Neural crest cell (in vitro differentiated cells): Measurements from ENCODE around the gene ITGB3BP. TPM values are rescaled to one million over a fixed set of nuclear protein-coding genes. Genes with fewer than 3 reads are reported as not detected.

ENCODE experiments used
- DNase-seq: peaks from one replicate; pipeline ENCODE4 v3.0.0; 2021; ENCODE audit warnings: low read depth, mixed read lengths, low spot score
- H3K27ac Mint-ChIP-seq: one replicate; pipeline ENCODE4 v1.8.0; 2021; ENCODE audit warnings: mild to moderate bottlenecking, mixed read lengths; ENCODE audit not compliant: unreplicated experiment
- H3K27me3 Mint-ChIP-seq: 2 replicates; pipeline ENCODE4 v1.8.0; 2021; ENCODE audit warnings: low read depth, mild to moderate bottlenecking, mixed read lengths
- H3K36me3 Mint-ChIP-seq: 2 replicates; pipeline ENCODE4 v1.8.0; 2021; ENCODE audit warnings: low read depth, mild to moderate bottlenecking, mixed read lengths
- H3K4me1 Mint-ChIP-seq: 2 replicates; pipeline ENCODE4 v1.8.0; 2021; ENCODE audit warnings: mixed read lengths
- H3K4me3 Mint-ChIP-seq: one replicate; pipeline ENCODE4 v1.8.0; 2021; ENCODE audit warnings: mild to moderate bottlenecking, mixed read lengths
- H3K9me3 Mint-ChIP-seq: 2 replicates; pipeline ENCODE4 v1.8.0; 2021; ENCODE audit warnings: mixed read lengths
- CTCF ChIP-seq: fragments of 200-600 bp; sonication (generic); conservative IDR thresholded peaks from 2 replicates; pipeline ENCODE4 v1.5.0; 2021; ENCODE audit warnings: antibody characterized with exemption, mild to moderate bottlenecking
- total RNA-seq: library from RNA; stranded (reverse); gene quantifications from 2 replicates; pipeline ENCODE4 v1.2.1, GENCODE V29; 2021

Gene ITGB3BP
- total RNA-seq, 1 donor from 2014 or later, result 55.8 TPM

DNA sequence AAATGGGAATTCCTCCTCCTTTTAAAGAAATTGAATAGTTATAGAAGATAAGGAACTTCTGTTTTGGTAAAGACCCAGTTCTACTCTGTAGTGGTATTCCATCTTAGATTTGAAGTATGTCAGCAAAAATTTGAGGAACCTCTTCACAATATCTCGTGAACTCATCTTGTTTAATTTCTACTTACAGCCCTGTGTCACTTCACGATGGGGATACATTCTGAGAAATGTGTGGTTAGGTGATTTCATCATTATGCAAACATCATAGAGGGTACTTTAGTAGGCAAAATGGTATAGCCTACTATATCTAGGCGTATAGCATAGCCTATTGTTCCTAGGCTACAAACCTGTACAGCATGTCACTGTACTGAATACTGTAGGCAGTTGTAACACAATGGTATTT lies 119.6 kb downstream of the ITGB3BP start:
- Mint-ChIP-seq H3K4me3 (no peak overlapping the region), H3K36me3 (peaks cover 11% of the 10 kb centered on the region), H3K4me1 (no peaks in the 10 kb centered on the region), H3K27me3 (no peaks in the 10 kb centered on the region), H3K27ac (no peak overlapping the region), H3K9me3 (peaks cover 2% of the 10 kb centered on the region)
- no peak for DNase-seq
- no peak for TF ChIP-seq CTCF

GRCh38 chr1:63401945-63402344 lies 121.1 kb downstream of the ITGB3BP start:
- no peak for TF ChIP-seq CTCF
- Mint-ChIP-seq H3K4me3 (no peak overlapping the region), H3K9me3 (peaks cover 2% of the 10 kb centered on the region), H3K36me3 (peaks cover 16% of the 10 kb centered on the region), H3K27me3 (no peaks in the 10 kb centered on the region), H3K27ac (no peak overlapping the region), H3K4me1 (no peaks in the 10 kb centered on the region)
- DNase-seq, result no peak

Other genes starting within 250 kb of the ITGB3BP start
- gene FOXD3, start 200.7 kb downstream of the ITGB3BP start, total RNA-seq, result 42.5 and 46.9 TPM in 2 replicates
- gene ALG6, start 155.6 kb downstream of the ITGB3BP start, total RNA-seq, result 26.0 and 26.9 TPM in 2 replicates
- gene EFCAB7, start 300 bp upstream of the ITGB3BP start, total RNA-seq, result 10.6 and 11.0 TPM in 2 replicates
- 35.3 and 37.1 TPM in 2 replicates for gene PGM1, start 70.2 kb upstream of the ITGB3BP start, total RNA-seq